GM19463 (cell line): ENCODE data around the gene TMTC1.

Source experiments
- ATAC-seq: cut with Tn5 transposase; IDR thresholded peaks from one replicate; pipeline ENCODE4 v1.9.1; 2021; ENCODE audit warnings: mild to moderate bottlenecking, moderate library complexity; ENCODE audit not compliant: unreplicated experiment

TMTC1 gene

GRCh38 chr12:29741342-29742241, 42.1 kb downstream of the TMTC1 start:
- ATAC-seq, result no peak

- ATAC-seq, result no peak
Measured at GRCh38 chr12:29739279-29739991, 44.3 kb downstream of the TMTC1 start.

- ATAC-seq, result no peak
Measured at GRCh38 chr12:29738365-29738764, 45.4 kb downstream of the TMTC1 start.

GRCh38 chr12:29737644-29738043, 46.1 kb downstream of the TMTC1 start:
- no peak for ATAC-seq

- ATAC-seq, result no peak
Measured at GRCh38 chr12:29735604-29736003, 48.1 kb downstream of the TMTC1 start.

- ATAC-seq, result no peak
Measured at GRCh38 chr12:29734734-29735133, 49.0 kb downstream of the TMTC1 start.

GRCh38 chr12:29734305-29734704, 49.4 kb downstream of the TMTC1 start:
- no peak for ATAC-seq

- no peak for ATAC-seq
Measured at GRCh38 chr12:29733501-29733900, 50.2 kb downstream of the TMTC1 start.

- ATAC-seq, result no peak
Measured at GRCh38 chr12:29733060-29733459, 50.7 kb downstream of the TMTC1 start.

GRCh38 chr12:29732593-29732992, 51.1 kb downstream of the TMTC1 start:
- no peak for ATAC-seq

- ATAC-seq, result no peak
Measured at GRCh38 chr12:29732191-29732590, 51.6 kb downstream of the TMTC1 start.

- no peak for ATAC-seq
Measured at GRCh38 chr12:29731591-29731990, 52.2 kb downstream of the TMTC1 start.

GRCh38 chr12:29730481-29730880, 53.3 kb downstream of the TMTC1 start:
- ATAC-seq, result no peak

- ATAC-seq, result no peak
Measured at GRCh38 chr12:29728030-29728429, 55.7 kb downstream of the TMTC1 start.

- ATAC-seq, result no peak
Measured at GRCh38 chr12:29726741-29727348, 56.9 kb downstream of the TMTC1 start.

GRCh38 chr12:29726321-29726692, 57.4 kb downstream of the TMTC1 start:
- no peak for ATAC-seq

- ATAC-seq, result peak; percentile 74
Measured at GRCh38 chr12:29725587-29726320, 58.0 kb downstream of the TMTC1 start.

- no peak for ATAC-seq
Measured at GRCh38 chr12:29722164-29722563, 61.6 kb downstream of the TMTC1 start.

- ATAC-seq, result no peak
Measured at GRCh38 chr12:29719381-29719780, 64.4 kb downstream of the TMTC1 start.

GRCh38 chr12:29717540-29718100, 66.1 kb downstream of the TMTC1 start:
- ATAC-seq, result no peak

- ATAC-seq, result no peak
Measured at GRCh38 chr12:29714966-29715365, 68.8 kb downstream of the TMTC1 start.
